ENCODE data around the gene PRKCQ.

DNA sequence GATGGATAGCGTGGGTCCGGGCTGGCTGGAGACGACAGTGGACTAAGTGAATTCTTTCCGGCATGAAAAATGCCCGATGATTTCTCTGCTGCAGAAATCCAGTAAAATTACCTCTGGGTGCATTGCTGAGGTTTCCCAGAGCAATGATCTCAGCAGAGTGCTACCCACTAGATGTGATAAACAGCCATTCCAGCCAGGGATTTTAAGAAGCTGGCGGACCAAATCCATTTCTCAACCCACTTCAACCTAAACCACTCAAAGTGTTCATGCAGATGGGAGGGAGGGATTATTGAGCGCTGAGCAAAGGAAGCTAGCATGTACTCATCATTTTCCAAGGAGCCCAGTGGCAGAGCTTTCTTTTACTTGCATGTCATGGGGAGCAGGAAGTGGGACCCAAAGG lies 116.7 kb downstream of the PRKCQ start:
- TF ChIP-seq, protein P1, sequence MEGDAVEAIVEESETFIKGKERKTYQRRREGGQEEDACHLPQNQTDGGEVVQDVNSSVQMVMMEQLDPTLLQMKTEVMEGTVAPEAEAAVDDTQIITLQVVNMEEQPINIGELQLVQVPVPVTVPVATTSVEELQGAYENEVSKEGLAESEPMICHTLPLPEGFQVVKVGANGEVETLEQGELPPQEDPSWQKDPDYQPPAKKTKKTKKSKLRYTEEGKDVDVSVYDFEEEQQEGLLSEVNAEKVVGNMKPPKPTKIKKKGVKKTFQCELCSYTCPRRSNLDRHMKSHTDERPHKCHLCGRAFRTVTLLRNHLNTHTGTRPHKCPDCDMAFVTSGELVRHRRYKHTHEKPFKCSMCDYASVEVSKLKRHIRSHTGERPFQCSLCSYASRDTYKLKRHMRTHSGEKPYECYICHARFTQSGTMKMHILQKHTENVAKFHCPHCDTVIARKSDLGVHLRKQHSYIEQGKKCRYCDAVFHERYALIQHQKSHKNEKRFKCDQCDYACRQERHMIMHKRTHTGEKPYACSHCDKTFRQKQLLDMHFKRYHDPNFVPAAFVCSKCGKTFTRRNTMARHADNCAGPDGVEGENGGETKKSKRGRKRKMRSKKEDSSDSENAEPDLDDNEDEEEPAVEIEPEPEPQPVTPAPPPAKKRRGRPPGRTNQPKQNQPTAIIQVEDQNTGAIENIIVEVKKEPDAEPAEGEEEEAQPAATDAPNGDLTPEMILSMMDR (conservative IDR thresholded peaks at IDR 0.05): no peak
- no peak for TF ChIP-seq EZH2 (IDR thresholded peaks at IDR 0.05; ENCODE audit: low read depth)
